Measurements from ENCODE around the gene PTPRO. TPM values are rescaled to one million over a fixed set of nuclear protein-coding genes. Genes with fewer than 3 reads are reported as not detected.

PTPRO gene
- polyA plus RNA-seq, 1 donor = 1.6 TPM

- Histone ChIP-seq H3K36me3 (ENCODE audit: control insufficient read depth, insufficient read depth, low read length) (no peaks in the 10 kb centered on the region), H3K4me1 (ENCODE audit: control insufficient read depth, insufficient read depth, low read length) (no peaks in the 10 kb centered on the region), H3K27me3 (ENCODE audit: control insufficient read depth, insufficient read depth, low read length) (no peaks in the 10 kb centered on the region), H3K27ac (ENCODE audit: low read length) (no peak overlapping the region), H3K9me3 (ENCODE audit: control insufficient read depth, low read depth, low read length) (no peaks in the 10 kb centered on the region), H3K4me3 (ENCODE audit: low read length) (no peak overlapping the region)
- no CpG with 5 or more reads among the region's 4 CpGs for WGBS (ENCODE audit: insufficient coverage, low lambda C conversion rate)
- no peak for DNase-seq
These were observed 192.7 kb downstream of the PTPRO start for GRCh38 chr12:15515010-15515409.

- Histone ChIP-seq H3K27me3 (ENCODE audit: control insufficient read depth, insufficient read depth, low read length) (no peaks in the 10 kb centered on the region), H3K4me3 (ENCODE audit: low read length) (no peak overlapping the region), H3K36me3 (ENCODE audit: control insufficient read depth, insufficient read depth, low read length) (no peaks in the 10 kb centered on the region), H3K27ac (ENCODE audit: low read length) (no peak overlapping the region), H3K4me1 (ENCODE audit: control insufficient read depth, insufficient read depth, low read length) (no peaks in the 10 kb centered on the region), H3K9me3 (ENCODE audit: control insufficient read depth, low read depth, low read length) (no peaks in the 10 kb centered on the region)
- no CpG with 5 or more reads among the region's 2 CpGs for WGBS (ENCODE audit: insufficient coverage, low lambda C conversion rate)
- no peak for DNase-seq
These were observed 197.8 kb downstream of the PTPRO start for GRCh38 chr12:15520083-15520482.

GRCh38 chr12:15520844-15521243, 198.5 kb downstream of the PTPRO start:
- 90% methylated on average over 3 of the region's 6 CpGs for WGBS (ENCODE audit: insufficient coverage, low lambda C conversion rate)
- no peak for DNase-seq
- no peaks in the 10 kb centered on the region for H3K36me3 ChIP-seq (ENCODE audit: control insufficient read depth, insufficient read depth, low read length)

DNA sequence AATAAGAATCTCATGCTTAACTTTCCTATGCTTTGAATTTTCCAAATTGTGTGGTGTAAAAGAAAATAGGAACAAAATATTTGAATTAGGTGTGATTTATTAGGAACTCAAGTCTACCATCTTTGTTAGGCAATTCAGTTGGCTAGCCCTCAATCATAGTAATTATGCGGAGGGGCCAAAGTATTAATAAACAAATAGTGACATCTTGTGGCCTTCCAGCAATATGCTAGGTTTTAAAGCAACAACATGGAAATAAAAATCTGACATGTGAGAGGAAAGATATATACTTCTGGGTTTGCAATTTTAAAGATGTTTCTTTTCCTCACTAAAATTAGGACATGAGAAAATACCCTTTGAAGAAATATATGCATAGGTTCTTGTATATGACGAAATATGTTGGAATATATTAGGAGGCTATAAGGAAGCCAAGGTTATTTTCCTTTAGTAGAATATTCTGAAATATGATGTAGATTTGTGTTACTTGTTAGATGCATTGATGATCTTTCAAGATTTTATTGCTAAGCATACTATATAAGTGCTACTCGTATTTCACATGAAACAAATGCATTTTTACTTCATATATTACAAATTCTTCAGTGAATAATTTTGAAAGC, 200.4 kb downstream of the PTPRO start:
- no peaks in the 10 kb centered on the region for H3K36me3 ChIP-seq (ENCODE audit: control insufficient read depth, insufficient read depth, low read length)
- 39% methylated on average over 2 of the region's 3 CpGs for WGBS (ENCODE audit: insufficient coverage, low lambda C conversion rate)
- no peak for DNase-seq
- H3K27ac ChIP-seq (ENCODE audit: low read length) = no peak overlapping the region
- no peaks in the 10 kb centered on the region for H3K27me3 ChIP-seq (ENCODE audit: control insufficient read depth, insufficient read depth, low read length)
- H3K4me1 ChIP-seq (ENCODE audit: control insufficient read depth, insufficient read depth, low read length) = no peaks in the 10 kb centered on the region
- H3K9me3 ChIP-seq (ENCODE audit: control insufficient read depth, low read depth, low read length) = no peaks in the 10 kb centered on the region
- H3K4me3 ChIP-seq (ENCODE audit: low read length) = no peak overlapping the region

More at GRCh38 chr12:15520844-15521243, 198.5 kb downstream of the PTPRO start:
- Histone ChIP-seq H3K9me3 (ENCODE audit: control insufficient read depth, low read depth, low read length) (no peaks in the 10 kb centered on the region), H3K27ac (ENCODE audit: low read length) (no peak overlapping the region), H3K4me3 (ENCODE audit: low read length) (no peak overlapping the region), H3K4me1 (ENCODE audit: control insufficient read depth, insufficient read depth, low read length) (no peaks in the 10 kb centered on the region), H3K27me3 (ENCODE audit: control insufficient read depth, insufficient read depth, low read length) (no peaks in the 10 kb centered on the region)

DNA sequence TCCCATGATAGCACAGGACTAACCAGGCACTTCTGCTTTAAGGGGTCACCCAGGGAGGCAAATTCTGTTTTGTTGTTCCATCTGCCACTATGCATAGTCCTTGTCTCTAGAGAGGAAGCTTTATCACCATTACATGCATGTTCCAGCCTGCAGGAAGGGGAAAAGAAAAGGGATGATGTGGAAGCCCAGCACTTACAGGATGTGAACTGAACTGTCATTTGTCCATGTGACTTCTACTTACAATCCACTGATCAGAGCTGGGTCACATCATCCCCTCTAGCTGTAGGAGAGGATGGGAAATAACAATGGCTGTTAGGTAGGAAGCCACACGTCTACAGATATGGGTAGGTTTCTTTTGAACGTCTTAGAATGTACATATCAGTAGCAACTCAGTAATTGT, 203.1 kb downstream of the PTPRO start:
- Histone ChIP-seq H3K27ac (ENCODE audit: low read length) (no peak overlapping the region), H3K4me1 (ENCODE audit: control insufficient read depth, insufficient read depth, low read length) (no peaks in the 10 kb centered on the region), H3K9me3 (ENCODE audit: control insufficient read depth, low read depth, low read length) (no peaks in the 10 kb centered on the region), H3K4me3 (ENCODE audit: low read length) (no peak overlapping the region), H3K27me3 (ENCODE audit: control insufficient read depth, insufficient read depth, low read length) (no peaks in the 10 kb centered on the region), H3K36me3 (ENCODE audit: control insufficient read depth, insufficient read depth, low read length) (no peaks in the 10 kb centered on the region)
- WGBS (ENCODE audit: insufficient coverage, low lambda C conversion rate) = no CpG with 5 or more reads among the region's 2 CpGs
- no peak for DNase-seq

GRCh38 chr12:15526033-15526432, 203.7 kb downstream of the PTPRO start:
- DNase-seq = no peak
- Histone ChIP-seq H3K27me3 (ENCODE audit: control insufficient read depth, insufficient read depth, low read length) (no peaks in the 10 kb centered on the region), H3K36me3 (ENCODE audit: control insufficient read depth, insufficient read depth, low read length) (no peaks in the 10 kb centered on the region), H3K4me1 (ENCODE audit: control insufficient read depth, insufficient read depth, low read length) (no peaks in the 10 kb centered on the region), H3K27ac (ENCODE audit: low read length) (no peak overlapping the region), H3K9me3 (ENCODE audit: control insufficient read depth, low read depth, low read length) (no peaks in the 10 kb centered on the region), H3K4me3 (ENCODE audit: low read length) (no peak overlapping the region)
- WGBS (ENCODE audit: insufficient coverage, low lambda C conversion rate) = 90% methylated on average over 2 of the region's 4 CpGs

DNA sequence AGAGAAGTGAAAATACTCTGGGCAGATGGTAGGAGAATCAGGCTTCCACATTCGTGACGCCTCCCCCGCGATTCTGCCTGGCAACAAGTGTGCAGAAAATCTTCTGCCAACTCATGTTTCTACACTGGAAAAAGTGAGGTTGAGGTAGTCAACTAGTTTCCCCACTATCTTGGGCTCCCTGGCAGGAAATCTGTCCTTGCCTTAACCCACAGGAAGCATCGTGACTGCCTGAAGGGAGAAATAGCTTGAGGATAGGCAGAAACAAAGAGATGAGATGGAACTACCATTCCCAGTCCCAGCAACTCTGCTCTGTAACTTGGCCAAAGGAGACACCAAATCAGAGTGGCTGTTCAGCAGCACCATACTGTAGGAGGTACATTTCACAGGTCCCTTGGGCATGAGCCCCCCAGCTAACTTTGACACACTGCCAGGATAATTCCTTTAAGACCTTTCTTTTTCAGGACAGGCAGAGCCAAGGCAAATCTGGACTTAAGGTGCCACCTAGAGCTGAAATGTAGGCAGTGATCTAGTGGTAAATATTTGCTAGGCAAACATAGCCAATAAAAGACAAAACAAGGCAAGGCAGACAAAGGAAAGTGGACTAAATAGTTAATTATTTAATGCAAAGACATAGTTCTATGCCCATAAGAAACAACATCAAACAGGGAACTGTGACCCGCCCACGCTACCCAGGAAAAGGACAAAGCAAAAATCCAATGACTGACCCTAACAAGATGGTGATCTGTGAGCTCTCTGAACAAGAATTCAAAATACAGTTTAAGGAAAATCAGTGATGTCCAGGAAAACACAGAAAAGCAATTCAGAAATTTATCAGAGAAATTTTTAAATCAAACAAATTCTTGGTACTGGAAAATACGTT, 205.1 kb downstream of the PTPRO start:
- WGBS (ENCODE audit: insufficient coverage, low lambda C conversion rate) = 83% methylated on average over 1 of the region's 8 CpGs
- Histone ChIP-seq H3K27me3 (ENCODE audit: control insufficient read depth, insufficient read depth, low read length) (no peaks in the 10 kb centered on the region), H3K4me1 (ENCODE audit: control insufficient read depth, insufficient read depth, low read length) (no peaks in the 10 kb centered on the region), H3K9me3 (ENCODE audit: control insufficient read depth, low read depth, low read length) (no peaks in the 10 kb centered on the region), H3K36me3 (ENCODE audit: control insufficient read depth, insufficient read depth, low read length) (no peaks in the 10 kb centered on the region), H3K27ac (ENCODE audit: low read length) (no peak overlapping the region), H3K4me3 (ENCODE audit: low read length) (no peak overlapping the region)
- no peak for DNase-seq

- no peak overlapping the region for H3K4me3 ChIP-seq (ENCODE audit: low read length)
- WGBS (ENCODE audit: insufficient coverage, low lambda C conversion rate) = no CpG with 5 or more reads among the region's 2 CpGs
These were observed 206.4 kb downstream of the PTPRO start for GRCh38 chr12:15528666-15529065.

DNA sequence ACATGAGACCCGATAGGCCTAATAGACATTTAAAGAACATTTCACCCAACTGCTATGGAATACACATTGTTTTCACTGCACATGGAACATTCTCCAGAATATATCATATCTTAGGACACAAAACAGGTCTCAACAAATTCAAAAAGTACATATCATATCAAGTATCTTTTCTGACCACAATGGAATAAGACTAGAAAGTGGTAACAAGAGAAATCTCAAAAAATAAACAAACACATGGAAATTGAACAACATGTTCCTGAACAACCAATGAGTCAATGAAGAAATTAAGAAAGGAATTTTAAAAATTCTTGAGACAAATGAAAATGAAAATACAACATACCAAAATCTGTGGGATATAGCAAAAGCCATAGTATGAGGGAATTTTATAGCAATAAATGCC, 208.1 kb downstream of the PTPRO start:
- Histone ChIP-seq H3K27me3 (ENCODE audit: control insufficient read depth, insufficient read depth, low read length) (no peaks in the 10 kb centered on the region), H3K4me1 (ENCODE audit: control insufficient read depth, insufficient read depth, low read length) (no peaks in the 10 kb centered on the region), H3K4me3 (ENCODE audit: low read length) (no peak overlapping the region), H3K9me3 (ENCODE audit: control insufficient read depth, low read depth, low read length) (no peaks in the 10 kb centered on the region), H3K27ac (ENCODE audit: low read length) (no peak overlapping the region), H3K36me3 (ENCODE audit: control insufficient read depth, insufficient read depth, low read length) (no peaks in the 10 kb centered on the region)
- no CpG with 5 or more reads among the region's 1 CpG for WGBS (ENCODE audit: insufficient coverage, low lambda C conversion rate)
- DNase-seq = no peak

More at GRCh38 chr12:15528666-15529065, 206.4 kb downstream of the PTPRO start:
- Histone ChIP-seq H3K9me3 (ENCODE audit: control insufficient read depth, low read depth, low read length) (no peaks in the 10 kb centered on the region), H3K27ac (ENCODE audit: low read length) (no peak overlapping the region), H3K27me3 (ENCODE audit: control insufficient read depth, insufficient read depth, low read length) (no peaks in the 10 kb centered on the region), H3K36me3 (ENCODE audit: control insufficient read depth, insufficient read depth, low read length) (no peaks in the 10 kb centered on the region), H3K4me1 (ENCODE audit: control insufficient read depth, insufficient read depth, low read length) (no peaks in the 10 kb centered on the region)
- DNase-seq = no peak

DNA sequence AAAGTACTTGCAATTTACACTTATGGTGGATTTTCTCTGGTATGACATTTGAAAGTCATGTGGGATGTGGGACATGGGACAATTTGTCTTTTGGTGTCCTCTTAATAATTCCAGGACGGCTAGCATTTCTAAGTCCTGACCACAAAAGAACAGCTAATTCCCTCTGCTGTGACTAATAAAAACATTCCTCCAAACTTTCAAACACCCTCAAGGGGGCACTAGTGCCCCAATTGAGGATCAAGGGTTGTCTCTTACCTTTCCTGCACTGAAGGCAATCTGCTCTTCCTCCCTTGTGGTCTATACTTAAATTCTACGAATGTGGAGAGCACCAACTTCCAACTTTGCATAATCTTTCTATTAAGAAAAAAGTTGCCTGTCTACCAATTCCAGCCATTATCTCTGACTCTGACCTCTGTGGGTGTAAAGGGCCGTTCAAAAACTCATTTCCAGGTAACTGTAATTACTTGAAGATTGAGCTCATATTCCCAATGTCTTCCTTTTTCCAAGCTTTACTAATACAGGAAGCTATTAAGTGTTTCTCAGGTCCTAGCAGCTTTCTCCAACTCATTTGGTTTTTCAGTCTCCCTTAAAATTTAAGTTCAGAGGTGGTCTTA, 210.2 kb downstream of the PTPRO start:
- peak in 1 of 2 donors; percentile 22 for DNase-seq
- Histone ChIP-seq H3K36me3 (ENCODE audit: control insufficient read depth, insufficient read depth, low read length) (no peaks in the 10 kb centered on the region), H3K27me3 (ENCODE audit: control insufficient read depth, insufficient read depth, low read length) (no peaks in the 10 kb centered on the region), H3K4me3 (ENCODE audit: low read length) (no peak overlapping the region), H3K27ac (ENCODE audit: low read length) (no peak overlapping the region), H3K4me1 (ENCODE audit: control insufficient read depth, insufficient read depth, low read length) (no peaks in the 10 kb centered on the region), H3K9me3 (ENCODE audit: control insufficient read depth, low read depth, low read length) (no peaks in the 10 kb centered on the region)
- WGBS (ENCODE audit: insufficient coverage, low lambda C conversion rate) = no CpG with 5 or more reads among the region's 3 CpGs

All from large intestine (tissue), 3 donors.